ENCODE data around the gene CFDP1. TPM values are rescaled to one million over a fixed set of nuclear protein-coding genes. Genes with fewer than 3 reads are reported as not detected.

CFDP1 gene
- total and polyA plus RNA-seq, 2 donors (not counting 3 experiments of a cell fraction or from before 2014, with no cell fraction given), result 17.8 to 53.8 TPM

GRCh38 chr16:75262800-75263127, 170.5 kb downstream of the CFDP1 start:
- peak overlapping the region; percentile 89 for H3K4me2 ChIP-seq (ENCODE audit: insufficient read depth, low read length)
- no peaks in the 10 kb centered on the region for H3K27me3 ChIP-seq (ENCODE audit: control insufficient read depth in 2 of 2, insufficient read depth in 2 of 2, low read length in 2 of 2)
- dilution Hi-C loops (cut with MboI; ENCODE audit: extremely low pct_ligation_motif_present, low sequenced_read_pairs) (no loop called here), intact Hi-C loops (cut with micrococcal nuclease) (no loop called here)
- H3K4me1 ChIP-seq (ENCODE audit: control insufficient read depth, extremely low read depth, insufficient read depth, low read length), result peaks cover 58% of the 10 kb centered on the region
- H3K27ac ChIP-seq (ENCODE audit: insufficient read depth, low read depth, low read length), result peak overlapping the region; percentile 11
- BruUV-seq (replicated peaks), result no TSS peak
- H3K4me3 ChIP-seq (replicated peaks in 1 of 3; ENCODE audit: insufficient read depth in 1 of 3, low read depth in 1 of 3, low read length in 3 of 3), result no peak overlapping the region
- POLR2A ChIA-PET, result interaction anchor here (0.9 to 2.5 kb wide), 3 partner anchors 12 to 82 kb away, joined by 3 to 8 read pairs (median 6); no protein-coding TSS in a partner anchor
- H3K9ac ChIP-seq (replicated peaks; ENCODE audit: extremely low read depth, insufficient read depth, low read length), result no peak overlapping the region
- TF ChIP-seq POLR2AphosphoS5 (IDR thresholded peaks at IDR 0.05; ENCODE audit: insufficient read depth, low read depth, low read length), result peak; percentile 1
- TF ChIP-seq FOS (IDR thresholded peaks at IDR 0.05; ENCODE audit: borderline replicate concordance, insufficient read depth, low read length), result no peak
- no peak for TF ChIP-seq MAX (IDR thresholded peaks at IDR 0.05; ENCODE audit: insufficient read depth, insufficient read length)
- no peak for TF ChIP-seq JUN (IDR thresholded peaks at IDR 0.05; ENCODE audit: borderline replicate concordance, insufficient read depth, insufficient read length, low read depth)
- no peak for DNase-seq (ENCODE audit: low read depth, low spot score)
- H3K9me3 ChIP-seq (replicated peaks; ENCODE audit: control insufficient read depth, insufficient read depth, low read length), result no peaks in the 10 kb centered on the region
- H3K36me3 ChIP-seq (ENCODE audit: control insufficient read depth in 2 of 2, extremely low read depth in 1 of 2, insufficient read depth in 2 of 2, low read length in 2 of 2), result peaks cover 2 to 5% of the 10 kb centered on the region in 2 experiments
- no peak for FAIRE-seq
- CTCF ChIA-PET, result interaction anchor here (0.9 to 1.7 kb wide), 10 partner anchors 12 to 139 kb away, joined by 3 to 8 read pairs (median 4); no protein-coding TSS in a partner anchor
- H2AFZ ChIP-seq (ENCODE audit: low read depth, low read length), result no peak overlapping the region
- no peaks in the 10 kb centered on the region for H3K9me1 ChIP-seq (replicated peaks; ENCODE audit: control insufficient read depth, extremely low read depth, insufficient read depth, low read length)
- no peaks in the 10 kb centered on the region for H4K20me1 ChIP-seq (replicated peaks; ENCODE audit: control insufficient read depth, extremely low read depth, insufficient read depth, low read length)
- H3K79me2 ChIP-seq (ENCODE audit: control insufficient read depth, insufficient read depth, low read length), result peaks cover 81% of the 10 kb centered on the region

- peak; percentile 80 for FAIRE-seq
- POLR2A ChIA-PET, result interaction anchor here (0.9 to 1.2 kb wide), 2 partner anchors 79 to 82 kb away, joined by 3 read pairs; no protein-coding TSS in a partner anchor
- intact Hi-C loops (cut with micrococcal nuclease), result no loop called here
- no peak for TF ChIP-seq EZH2 (IDR thresholded peaks at IDR 0.05; ENCODE audit: borderline replicate concordance, low read depth, low read length, severe bottlenecking)
- TF ChIP-seq POLR2A (IDR thresholded peaks at IDR 0.05; ENCODE audit: low read depth, low read length), result peak; percentile 33
- peak; percentile 12 for TF ChIP-seq POLR2AphosphoS5 (IDR thresholded peaks at IDR 0.05; ENCODE audit: insufficient read depth, low read depth, low read length)
- no peak for TF ChIP-seq GATA2 (IDR thresholded peaks at IDR 0.05; ENCODE audit: insufficient read depth, insufficient read length, low read depth, low read length)
- TF ChIP-seq MAX (IDR thresholded peaks at IDR 0.05; ENCODE audit: insufficient read depth, insufficient read length), result no peak
- peak; percentile 44 for DNase-seq (ENCODE audit: low read depth, low spot score)
- H3K9me3 ChIP-seq (replicated peaks; ENCODE audit: control insufficient read depth, insufficient read depth, low read length), result no peaks in the 10 kb centered on the region
- H4K20me1 ChIP-seq (replicated peaks; ENCODE audit: control insufficient read depth, extremely low read depth, insufficient read depth, low read length), result no peaks in the 10 kb centered on the region
- dilution Hi-C loops (cut with MboI; ENCODE audit: extremely low pct_ligation_motif_present, low sequenced_read_pairs), result no loop called here
- no peaks in the 10 kb centered on the region for H3K27me3 ChIP-seq (ENCODE audit: control insufficient read depth in 2 of 2, insufficient read depth in 2 of 2, low read length in 2 of 2)
- no peak overlapping the region for H3K9ac ChIP-seq (replicated peaks; ENCODE audit: extremely low read depth, insufficient read depth, low read length)
- BruUV-seq (replicated peaks), result no TSS peak
- no peak overlapping the region for H2AFZ ChIP-seq (ENCODE audit: low read depth, low read length)
- peak overlapping the region; percentile 51 for H3K27ac ChIP-seq (ENCODE audit: insufficient read depth, low read depth, low read length)
- H3K4me3 ChIP-seq (replicated peaks in 1 of 3; ENCODE audit: insufficient read depth in 1 of 3, low read depth in 1 of 3, low read length in 3 of 3), result no peak overlapping the region
- peak overlapping the region; percentile 16 for H3K4me2 ChIP-seq (ENCODE audit: insufficient read depth, low read length)
- CTCF ChIA-PET, result interaction anchor here (0.9 to 1.7 kb wide), 10 partner anchors 12 to 140 kb away, joined by 3 to 8 read pairs (median 4); no protein-coding TSS in a partner anchor
- H3K9me1 ChIP-seq (replicated peaks; ENCODE audit: control insufficient read depth, extremely low read depth, insufficient read depth, low read length), result no peaks in the 10 kb centered on the region
- peaks cover 63% of the 10 kb centered on the region for H3K4me1 ChIP-seq (ENCODE audit: control insufficient read depth, extremely low read depth, insufficient read depth, low read length)
- peaks cover 2 to 5% of the 10 kb centered on the region in 2 experiments for H3K36me3 ChIP-seq (ENCODE audit: control insufficient read depth in 2 of 2, extremely low read depth in 1 of 2, insufficient read depth in 2 of 2, low read length in 2 of 2)
- peaks cover 86% of the 10 kb centered on the region for H3K79me2 ChIP-seq (ENCODE audit: control insufficient read depth, insufficient read depth, low read length)
These were observed 171.1 kb downstream of the CFDP1 start for GRCh38 chr16:75262104-75262799.
